Peyer's patch (tissue), 4 donors: ENCODE results near the gene GFRA4. TPM values are rescaled to one million over a fixed set of nuclear protein-coding genes. Genes with fewer than 3 reads are reported as not detected.

Source experiments
- DNase-seq, 3 donors: peaks; one replicate each; pipeline ENCODE4 v3.0.0-alpha.2; 2017 to 2019
- H3K27ac ChIP-seq, 4 donors: fragments of 200-600 bp; sonication (generic); one replicate each; pipeline ENCODE4 v1.5.1; 2016 to 2019
- H3K27me3 ChIP-seq, 2 donors: fragments of 200-600 bp; sonication (generic); one replicate each; pipeline ENCODE4 v1.5.1; 2019
- H3K36me3 ChIP-seq, 3 donors: fragments of 200-600 bp; sonication (generic); one replicate each; pipeline ENCODE4 v1.5.1; 2016 to 2019
- H3K4me1 ChIP-seq, 4 donors: fragments of 200-600 bp; sonication (generic); one replicate each; pipeline ENCODE4 v1.5.1; 2016 to 2019
- H3K4me3 ChIP-seq, 4 donors: fragments of 200-600 bp; sonication (generic); 1 replicate in 3 of 4; 2 replicates in 1 of 4; pipeline ENCODE4 v1.5.1; 2016 to 2019; ENCODE audit warnings: mild to moderate bottlenecking in 1 of 4
- H3K9me3 ChIP-seq, 4 donors: fragments of 200-600 bp; sonication (generic); one replicate each; pipeline ENCODE4 v1.5.1; 2016 to 2019; ENCODE audit warnings: mild to moderate bottlenecking in 1 of 4
- POLR2A ChIP-seq, 2 donors: fragments of 450-650 bp; IDR thresholded peaks; one replicate each; pipeline ENCODE4 v1.5.1; 2017; ENCODE audit warnings: antibody characterized with exemption in 2 of 2, mild to moderate bottlenecking in 2 of 2, moderate library complexity in 2 of 2
- total RNA-seq, 4 donors: library from RNA; depleted of rRNA; stranded (reverse); fragments of >200 nt; gene quantifications; one replicate each; pipeline ENCODE4 v1.1.0, GENCODE V29; 2016
- TF ChIP-seq, protein P1 (sequence below), 6 experiments: fragments of 450-650 bp in 4 of 6; fragments of 200-600 bp in 2 of 6; sonication (generic) in 1 of 6; IDR thresholded peaks; one replicate each; pipeline ENCODE4 v1.5.1; 2017 to 2019; ENCODE audit warnings: antibody characterized with exemption in 6 of 6, mild to moderate bottlenecking in 3 of 6, moderate library complexity in 1 of 6

The GFRA4 gene
- total RNA-seq, 4 donors from 2014 or later, result not detected

DNA sequence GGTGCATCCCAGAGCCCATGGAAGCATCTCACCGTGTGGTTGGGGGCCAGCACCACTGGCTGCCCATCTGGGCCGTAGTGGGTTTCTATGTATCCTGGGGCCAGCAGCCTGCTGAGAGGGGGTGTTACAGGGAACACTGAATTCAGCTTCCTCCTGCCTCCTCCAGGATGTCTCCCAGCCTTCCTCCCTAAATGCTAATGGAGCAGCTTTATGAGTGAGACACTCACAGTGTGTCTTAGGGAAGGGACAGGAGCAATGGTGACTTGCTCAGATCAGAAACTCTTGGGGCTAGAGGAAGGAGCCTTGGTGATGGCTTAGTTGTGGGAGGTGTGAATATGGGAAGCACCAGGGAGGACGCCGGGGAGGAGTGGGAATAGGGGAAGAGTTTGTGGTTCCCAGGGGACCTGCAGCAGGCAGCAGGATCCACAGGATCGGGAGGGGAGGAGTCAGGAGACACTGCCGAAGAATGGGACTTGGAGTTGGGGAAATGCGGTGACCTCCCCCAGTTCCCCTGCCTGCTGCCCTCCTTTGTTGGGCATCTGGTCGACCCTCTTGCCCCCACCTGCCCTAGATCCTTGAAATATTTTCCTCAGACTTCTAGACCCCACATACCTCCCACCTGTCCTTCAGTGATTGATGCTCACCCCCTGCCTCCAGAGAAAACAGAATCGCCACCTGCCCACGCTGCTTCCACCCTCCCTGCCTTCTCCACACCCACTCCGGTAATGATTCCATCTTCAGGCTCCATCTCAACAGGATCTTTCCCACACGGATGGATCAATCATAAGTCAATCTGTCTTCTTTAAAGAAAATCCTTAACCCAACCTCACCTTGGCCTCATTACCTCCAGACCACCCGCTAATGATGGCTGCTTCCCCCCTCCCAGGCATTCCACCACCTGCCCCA lies 12.0 kb upstream of the GFRA4 start:
- Histone ChIP-seq H3K27me3 (peaks cover 0 to 5% of the 10 kb centered on the region in 2 donors), H3K4me3 (no peak overlapping the region), H3K36me3 (no peaks in the 10 kb centered on the region), H3K4me1 (peaks cover 0 to 22% (median 2%) of the 10 kb centered on the region in 4 donors), H3K27ac (no peak overlapping the region), H3K9me3 (no peaks in the 10 kb centered on the region)
- DNase-seq, result no peak
- no peak for TF ChIP-seq POLR2A (IDR thresholded peaks at IDR 0.05)
- TF ChIP-seq, protein P1, sequence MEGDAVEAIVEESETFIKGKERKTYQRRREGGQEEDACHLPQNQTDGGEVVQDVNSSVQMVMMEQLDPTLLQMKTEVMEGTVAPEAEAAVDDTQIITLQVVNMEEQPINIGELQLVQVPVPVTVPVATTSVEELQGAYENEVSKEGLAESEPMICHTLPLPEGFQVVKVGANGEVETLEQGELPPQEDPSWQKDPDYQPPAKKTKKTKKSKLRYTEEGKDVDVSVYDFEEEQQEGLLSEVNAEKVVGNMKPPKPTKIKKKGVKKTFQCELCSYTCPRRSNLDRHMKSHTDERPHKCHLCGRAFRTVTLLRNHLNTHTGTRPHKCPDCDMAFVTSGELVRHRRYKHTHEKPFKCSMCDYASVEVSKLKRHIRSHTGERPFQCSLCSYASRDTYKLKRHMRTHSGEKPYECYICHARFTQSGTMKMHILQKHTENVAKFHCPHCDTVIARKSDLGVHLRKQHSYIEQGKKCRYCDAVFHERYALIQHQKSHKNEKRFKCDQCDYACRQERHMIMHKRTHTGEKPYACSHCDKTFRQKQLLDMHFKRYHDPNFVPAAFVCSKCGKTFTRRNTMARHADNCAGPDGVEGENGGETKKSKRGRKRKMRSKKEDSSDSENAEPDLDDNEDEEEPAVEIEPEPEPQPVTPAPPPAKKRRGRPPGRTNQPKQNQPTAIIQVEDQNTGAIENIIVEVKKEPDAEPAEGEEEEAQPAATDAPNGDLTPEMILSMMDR (IDR thresholded peaks at IDR 0.05), result no peak

DNA sequence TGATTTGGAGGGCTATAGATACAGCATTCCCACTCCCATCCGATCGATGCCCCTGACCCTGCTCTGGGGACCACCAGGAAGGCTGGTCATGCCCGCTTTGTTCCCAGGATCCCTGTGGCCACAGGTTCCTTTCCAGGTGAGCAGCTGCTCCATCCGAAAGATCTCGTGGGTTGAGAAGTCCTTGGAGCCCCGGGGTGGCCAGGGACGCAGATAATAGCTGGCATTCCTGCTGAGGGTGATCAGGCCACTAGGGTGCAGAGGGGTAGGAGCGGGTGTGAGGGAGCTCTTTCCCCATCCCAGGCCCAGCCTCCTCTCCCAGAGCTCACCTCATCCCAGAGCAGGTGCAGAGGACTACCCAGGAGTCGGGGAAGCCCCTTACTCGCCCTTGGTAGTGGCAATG lies 11.2 kb upstream of the GFRA4 start:
- H3K27ac ChIP-seq, result no peak overlapping the region
- peaks cover 0 to 22% (median 2%) of the 10 kb centered on the region in 4 donors for H3K4me1 ChIP-seq
- DNase-seq, result no peak
- no peaks in the 10 kb centered on the region for H3K36me3 ChIP-seq
- peaks cover 0 to 5% of the 10 kb centered on the region in 2 donors for H3K27me3 ChIP-seq
- no peak overlapping the region for H3K4me3 ChIP-seq
- TF ChIP-seq POLR2A (IDR thresholded peaks at IDR 0.05), result no peak
- TF ChIP-seq, protein P1 (IDR thresholded peaks at IDR 0.05), result no peak
- no peaks in the 10 kb centered on the region for H3K9me3 ChIP-seq

DNA sequence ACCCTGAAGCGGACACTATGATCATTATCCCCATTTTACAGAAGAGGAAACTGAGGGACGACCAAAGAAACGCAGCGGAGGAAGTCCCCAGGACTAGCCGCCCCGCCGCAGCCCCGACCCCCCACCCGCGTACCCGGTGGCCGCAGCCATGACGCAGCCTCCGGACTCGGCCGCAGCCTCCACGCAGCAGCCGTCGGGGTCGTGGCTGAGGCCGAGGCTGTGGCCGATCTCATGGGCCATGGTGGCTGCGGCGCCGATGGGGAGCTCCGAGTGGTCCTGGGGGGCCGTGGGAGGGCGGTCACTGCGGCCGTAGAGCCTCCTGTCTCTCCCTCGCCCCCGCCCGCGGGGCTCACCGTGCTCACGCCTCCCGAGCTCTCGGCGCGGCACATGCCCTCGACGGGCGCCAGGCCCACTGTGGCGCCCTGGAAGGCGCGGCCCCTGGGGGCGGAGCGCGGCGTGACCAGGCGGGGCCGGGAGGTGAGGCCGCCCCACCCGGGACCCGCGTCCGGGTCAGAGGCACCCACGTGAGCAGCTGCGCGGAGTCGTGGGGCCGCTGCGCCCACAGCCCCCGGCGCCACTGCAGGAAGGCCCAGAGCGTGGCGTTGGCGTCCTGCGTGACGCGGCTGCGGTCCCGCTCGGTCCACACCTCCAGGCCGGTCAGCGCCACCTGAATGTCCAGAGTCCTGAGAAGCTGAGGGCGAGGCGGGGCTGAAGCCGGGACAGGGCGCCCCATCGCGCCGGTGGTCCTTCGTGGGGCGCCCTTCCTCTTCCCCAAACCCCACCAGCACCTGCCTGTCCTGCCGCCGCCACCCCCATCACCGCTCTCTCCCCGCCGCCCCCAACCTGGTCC lies 10.2 kb upstream of the GFRA4 start:
- Histone ChIP-seq H3K27ac (no peak overlapping the region), H3K9me3 (no peaks in the 10 kb centered on the region), H3K36me3 (no peaks in the 10 kb centered on the region), H3K4me3 (no peak overlapping the region), H3K27me3 (peaks cover 0 to 5% of the 10 kb centered on the region in 2 donors), H3K4me1 (peaks cover 0 to 22% (median 2%) of the 10 kb centered on the region in 4 donors)
- TF ChIP-seq, protein P1 (IDR thresholded peaks at IDR 0.05), result no peak
- TF ChIP-seq POLR2A (IDR thresholded peaks at IDR 0.05), result no peak
- DNase-seq, result no peak

DNA sequence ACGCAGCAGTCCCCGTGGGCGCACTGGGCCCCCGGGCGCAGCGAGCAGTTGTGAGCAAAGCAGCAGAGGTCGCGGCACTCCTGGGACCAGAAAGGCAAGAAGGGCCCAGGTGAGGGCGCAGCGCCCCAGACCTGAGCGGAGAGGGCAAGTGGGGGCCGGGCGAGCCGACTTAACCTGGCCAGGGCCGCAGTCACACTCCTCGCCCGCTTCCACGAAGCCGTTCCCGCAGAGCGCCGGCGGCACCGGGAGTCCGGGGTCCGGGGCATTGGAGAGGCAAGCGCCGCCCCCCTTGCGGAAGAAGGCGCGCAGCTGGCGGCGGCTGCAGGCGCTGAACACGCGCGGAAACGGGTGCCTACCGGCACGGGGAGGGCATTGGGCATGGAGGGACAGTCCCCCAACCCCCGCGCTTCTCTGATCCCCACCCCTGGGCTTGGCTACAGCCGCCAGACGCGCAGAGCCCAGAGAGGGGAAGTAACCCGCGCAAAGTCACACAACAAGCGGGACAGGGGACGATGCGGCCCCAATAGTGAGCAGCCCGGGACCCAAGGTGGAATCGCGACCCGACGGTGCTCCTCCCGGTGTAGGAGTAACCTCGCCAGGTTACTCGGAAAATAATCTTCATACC lies 9.5 kb upstream of the GFRA4 start:
- H3K4me1 ChIP-seq, result peaks cover 0 to 16% (median 2%) of the 10 kb centered on the region in 4 donors
- no peaks in the 10 kb centered on the region for H3K36me3 ChIP-seq
- no peak overlapping the region for H3K4me3 ChIP-seq
- H3K27me3 ChIP-seq, result peaks cover 0 to 5% of the 10 kb centered on the region in 2 donors
- no peak overlapping the region for H3K27ac ChIP-seq
- DNase-seq, result no peak
- TF ChIP-seq POLR2A (IDR thresholded peaks at IDR 0.05), result no peak
- TF ChIP-seq, protein P1 (IDR thresholded peaks at IDR 0.05), result no peak
- H3K9me3 ChIP-seq, result no peaks in the 10 kb centered on the region

DNA sequence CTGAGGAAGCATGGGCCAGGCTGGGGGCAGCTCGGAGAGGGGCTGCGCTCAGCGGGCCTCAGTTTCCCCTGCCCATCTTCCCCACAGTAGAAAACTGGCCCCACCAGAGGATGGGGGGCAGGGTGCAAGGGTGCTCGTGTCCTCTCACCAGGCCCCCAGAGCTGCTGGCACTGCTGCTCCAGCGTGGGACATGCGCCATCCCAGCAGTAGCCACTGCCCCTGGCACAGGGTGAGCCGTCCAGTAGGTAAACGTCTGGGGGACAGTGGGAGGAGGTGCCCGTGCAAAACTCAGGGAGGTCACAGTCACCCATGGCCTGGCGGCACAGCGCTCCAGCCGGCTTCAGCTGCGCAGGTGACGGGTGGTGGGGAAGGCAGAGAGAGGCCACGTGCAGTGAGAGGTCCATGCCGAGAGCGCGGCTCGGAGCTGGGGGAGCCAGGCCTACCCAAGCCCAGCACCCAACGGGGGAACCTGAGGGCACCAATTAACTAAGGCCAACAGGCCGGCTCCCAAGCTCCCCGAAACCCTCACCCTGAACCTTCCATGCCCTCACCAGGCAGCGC lies 8.9 kb upstream of the GFRA4 start:
- Histone ChIP-seq H3K36me3 (no peaks in the 10 kb centered on the region), H3K27ac (no peak overlapping the region), H3K4me1 (peaks cover 0 to 10% (median 2%) of the 10 kb centered on the region in 4 donors), H3K27me3 (peaks cover 0 to 5% of the 10 kb centered on the region in 2 donors), H3K9me3 (no peaks in the 10 kb centered on the region), H3K4me3 (no peak overlapping the region)
- TF ChIP-seq POLR2A (IDR thresholded peaks at IDR 0.05), result no peak
- TF ChIP-seq, protein P1 (IDR thresholded peaks at IDR 0.05), result no peak
- no peak for DNase-seq
